MM.1S (cell line): ENCODE results near the gene SUCLA2.
"Not testable (repeated sequence)": the region's sequence is repeated elsewhere in the genome, so short reads cannot be mapped to it uniquely, and the experiment has no call there.

Experiments
- DNase-seq: peaks from one replicate; pipeline ENCODE4 v3.0.0-alpha.2; 2015
- H2AFZ ChIP-seq: fragments of 300-600 bp; sonication (generic); 2 replicates; pipeline ENCODE4 v1.6.0; 2016; ENCODE audit warnings: antibody characterized with exemption, low read length
- H3F3A ChIP-seq: fragments of 300-600 bp; sonication (generic); 2 replicates; pipeline ENCODE4 v1.6.1; 2016; ENCODE audit warnings: mild to moderate bottlenecking, antibody characterized with exemption, low read length, moderate library complexity, mixed read lengths; ENCODE audit not compliant: insufficient read depth
- H3K27ac ChIP-seq: fragments of 300-600 bp; sonication (generic); 2 replicates; pipeline ENCODE4 v1.5.1; 2016; ENCODE audit warnings: mild to moderate bottlenecking, low read length
- H3K27me3 ChIP-seq: fragments of 300-600 bp; sonication (generic); replicated peaks from 2 replicates; pipeline ENCODE4 v1.6.0; 2016; ENCODE audit warnings: low read length; ENCODE audit not compliant: insufficient read depth
- H3K36me3 ChIP-seq: fragments of 300-600 bp; sonication (generic); replicated peaks from 2 replicates; pipeline ENCODE4 v1.6.1; 2016; ENCODE audit warnings: mild to moderate bottlenecking, low read length, mixed read lengths; ENCODE audit not compliant: insufficient read depth
- H3K4me1 ChIP-seq: fragments of 300-600 bp; sonication (generic); 2 replicates; pipeline ENCODE4 v1.6.1; 2016; ENCODE audit warnings: low read length, mixed read lengths
- H3K4me2 ChIP-seq: fragments of 300-600 bp; sonication (generic); 2 replicates; pipeline ENCODE4 v1.6.0; 2016; ENCODE audit warnings: low read depth, low read length
- H3K4me3 ChIP-seq: fragments of 300-600 bp; sonication (generic); 2 replicates; pipeline ENCODE4 v1.5.1; 2016; ENCODE audit warnings: low read length, mixed read lengths
- H3K79me2 ChIP-seq: fragments of 300-600 bp; sonication (generic); 2 replicates; pipeline ENCODE4 v1.6.1; 2016; ENCODE audit warnings: mixed run types, low read length, mixed read lengths
- H3K9ac ChIP-seq: fragments of 300-600 bp; sonication (generic); 2 replicates; pipeline ENCODE4 v1.6.1; 2016; ENCODE audit warnings: low read length, mixed read lengths
- H3K9me2 ChIP-seq: fragments of 300-600 bp; sonication (generic); replicated peaks from 2 replicates; pipeline ENCODE4 v1.6.1; 2016; ENCODE audit warnings: mild to moderate bottlenecking, low read length, mixed read lengths; ENCODE audit not compliant: insufficient read depth
- H3K9me3 ChIP-seq: fragments of 300-600 bp; sonication (generic); replicated peaks from 2 replicates; pipeline ENCODE4 v1.6.1; 2016; ENCODE audit warnings: mild to moderate bottlenecking, low read length, mixed read lengths; ENCODE audit not compliant: insufficient read depth
- H4K20me1 ChIP-seq: fragments of 300-600 bp; sonication (generic); 2 replicates; pipeline ENCODE4 v1.6.1; 2016; ENCODE audit warnings: mild to moderate bottlenecking, low read length, moderate library complexity, mixed read lengths; ENCODE audit not compliant: insufficient read depth
- EZH2 ChIP-seq: fragments of 300-600 bp; sonication (generic); optimal IDR thresholded peaks from 2 replicates; pipeline ENCODE3; 2017; ENCODE audit warnings: low read depth, mild to moderate bottlenecking, antibody characterized with exemption, low read length, mixed read lengths
- EZH2phosphoT487 ChIP-seq: fragments of 300-600 bp; sonication (generic); IDR thresholded peaks from 2 replicates; pipeline ENCODE4 v1.6.1; 2018; ENCODE audit warnings: antibody characterized with exemption, low read length
- TF ChIP-seq, protein P1 (sequence below): fragments of 300-600 bp; sonication (generic); IDR thresholded peaks from 2 replicates; pipeline ENCODE4 v1.5.1; 2016; ENCODE audit warnings: antibody characterized with exemption, low read length, mixed read lengths

SUCLA2 gene

DNA sequence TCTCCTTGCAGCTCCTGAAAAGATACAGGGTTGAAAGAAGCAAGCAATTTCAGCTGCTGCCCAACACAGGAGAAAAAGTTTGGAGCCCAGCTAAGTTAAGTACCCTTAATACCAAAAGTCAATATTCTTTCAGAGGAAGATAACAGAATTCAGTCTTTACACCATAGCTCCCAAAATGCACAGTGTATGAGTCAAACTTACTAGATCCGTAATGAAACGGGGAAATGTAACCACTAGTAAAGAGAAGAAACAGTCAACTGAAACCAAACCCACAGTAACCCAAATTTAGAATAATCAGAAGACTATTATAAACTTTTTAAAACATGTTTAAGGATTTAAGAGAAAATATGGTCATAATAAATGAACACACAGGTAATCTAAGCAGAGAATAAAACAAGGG is 45.2 kb downstream of the SUCLA2 start:
- Histone ChIP-seq H3K4me1 (no peaks in the 10 kb centered on the region), H3K9me2 (no peaks in the 10 kb centered on the region), H2AFZ (no peak overlapping the region), H3K36me3 (no peaks in the 10 kb centered on the region), H3F3A (no peaks in the 10 kb centered on the region), H3K27ac (no peak overlapping the region), H3K79me2 (no peaks in the 10 kb centered on the region), H3K4me2 (no peak overlapping the region), H3K27me3 (no peaks in the 10 kb centered on the region), H4K20me1 (no peaks in the 10 kb centered on the region), H3K9me3 (no peaks in the 10 kb centered on the region), H3K4me3 (no peak overlapping the region), H3K9ac (no peak overlapping the region)
- no peak for DNase-seq
- TF ChIP-seq, protein P1, sequence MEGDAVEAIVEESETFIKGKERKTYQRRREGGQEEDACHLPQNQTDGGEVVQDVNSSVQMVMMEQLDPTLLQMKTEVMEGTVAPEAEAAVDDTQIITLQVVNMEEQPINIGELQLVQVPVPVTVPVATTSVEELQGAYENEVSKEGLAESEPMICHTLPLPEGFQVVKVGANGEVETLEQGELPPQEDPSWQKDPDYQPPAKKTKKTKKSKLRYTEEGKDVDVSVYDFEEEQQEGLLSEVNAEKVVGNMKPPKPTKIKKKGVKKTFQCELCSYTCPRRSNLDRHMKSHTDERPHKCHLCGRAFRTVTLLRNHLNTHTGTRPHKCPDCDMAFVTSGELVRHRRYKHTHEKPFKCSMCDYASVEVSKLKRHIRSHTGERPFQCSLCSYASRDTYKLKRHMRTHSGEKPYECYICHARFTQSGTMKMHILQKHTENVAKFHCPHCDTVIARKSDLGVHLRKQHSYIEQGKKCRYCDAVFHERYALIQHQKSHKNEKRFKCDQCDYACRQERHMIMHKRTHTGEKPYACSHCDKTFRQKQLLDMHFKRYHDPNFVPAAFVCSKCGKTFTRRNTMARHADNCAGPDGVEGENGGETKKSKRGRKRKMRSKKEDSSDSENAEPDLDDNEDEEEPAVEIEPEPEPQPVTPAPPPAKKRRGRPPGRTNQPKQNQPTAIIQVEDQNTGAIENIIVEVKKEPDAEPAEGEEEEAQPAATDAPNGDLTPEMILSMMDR, result no peak
- TF ChIP-seq EZH2 (no peak), EZH2phosphoT487 (no peak)

DNA sequence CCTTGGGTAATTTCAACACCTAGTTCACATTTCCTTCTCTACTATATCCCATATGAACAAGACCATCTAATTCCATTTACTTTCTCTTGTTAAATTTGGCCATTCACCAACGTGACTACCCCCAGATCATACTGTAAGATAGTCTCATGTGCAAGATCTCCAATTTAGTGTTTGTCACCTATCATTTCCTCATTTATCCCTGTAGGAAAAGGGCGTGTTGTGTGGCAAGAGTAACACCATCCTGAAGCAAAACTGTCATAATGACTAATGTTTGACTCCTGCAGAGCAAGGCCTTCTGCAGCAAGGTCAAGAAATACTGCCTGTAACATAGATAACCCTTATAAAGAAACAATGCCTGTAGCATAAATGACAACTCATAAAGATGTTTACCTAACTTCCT is 51.3 kb downstream of the SUCLA2 start:
- no peak for TF ChIP-seq EZH2
- no peak for TF ChIP-seq EZH2phosphoT487
- TF ChIP-seq, protein P1, result no peak
- Histone ChIP-seq H3K36me3 (no peaks in the 10 kb centered on the region), H3F3A (no peaks in the 10 kb centered on the region), H3K4me3 (no peak overlapping the region), H4K20me1 (no peaks in the 10 kb centered on the region), H3K27me3 (no peaks in the 10 kb centered on the region), H3K4me2 (no peak overlapping the region), H2AFZ (no peak overlapping the region), H3K9me2 (no peaks in the 10 kb centered on the region), H3K27ac (no peak overlapping the region), H3K9ac (no peak overlapping the region), H3K9me3 (no peaks in the 10 kb centered on the region), H3K4me1 (no peaks in the 10 kb centered on the region), H3K79me2 (no peaks in the 10 kb centered on the region)
- DNase-seq, result no peak

DNA sequence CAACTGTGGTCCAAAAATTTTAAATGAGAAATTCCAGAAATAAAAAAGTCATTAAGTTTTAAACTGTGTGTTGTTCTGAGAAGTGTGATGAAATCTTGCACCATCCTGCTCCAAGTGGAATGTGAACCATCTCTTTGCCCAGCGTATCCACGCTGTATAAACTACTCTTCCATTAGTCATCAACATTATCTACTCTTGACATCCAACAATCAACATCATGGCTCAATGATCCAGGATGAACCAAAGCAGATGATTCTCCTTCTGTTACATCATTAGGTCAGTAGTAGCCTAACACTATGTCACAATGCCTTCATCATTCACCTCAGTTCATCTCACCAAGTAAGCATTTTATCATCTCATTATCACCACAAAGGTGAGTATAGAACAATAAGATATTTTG is 55.3 kb downstream of the SUCLA2 start:
- Histone ChIP-seq H3K9me3 (no peaks in the 10 kb centered on the region), H4K20me1 (no peaks in the 10 kb centered on the region), H3K27ac (no peak overlapping the region), H3K27me3 (no peaks in the 10 kb centered on the region), H3K36me3 (no peaks in the 10 kb centered on the region), H3K4me1 (no peaks in the 10 kb centered on the region), H3K4me3 (no peak overlapping the region), H3F3A (no peaks in the 10 kb centered on the region), H3K9me2 (no peaks in the 10 kb centered on the region), H3K4me2 (no peak overlapping the region), H3K79me2 (no peaks in the 10 kb centered on the region), H2AFZ (no peak overlapping the region), H3K9ac (no peak overlapping the region)
- no peak for DNase-seq
- TF ChIP-seq EZH2phosphoT487 (no peak), EZH2 (no peak)
- TF ChIP-seq, protein P1, result no peak

DNA sequence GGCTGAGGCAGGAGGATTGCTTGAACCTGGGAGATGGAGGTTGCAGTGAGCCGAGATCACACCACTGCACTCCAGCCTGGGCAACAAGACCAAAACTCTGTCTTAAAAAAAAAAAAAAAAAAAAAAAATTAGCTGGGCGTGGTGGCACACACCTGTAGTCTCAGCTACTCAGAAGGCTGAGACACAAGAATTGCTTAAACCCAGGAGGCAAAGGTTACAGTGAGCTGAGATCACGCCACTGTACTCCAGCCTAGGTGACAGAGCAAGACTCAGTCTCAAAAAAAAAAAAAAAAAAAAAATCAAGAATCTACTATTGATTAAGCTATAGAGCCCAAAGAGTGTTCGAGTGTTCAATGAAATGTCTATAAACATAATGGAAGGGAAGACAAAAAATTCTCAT is 55.9 kb downstream of the SUCLA2 start:
- not testable (repeated sequence) for DNase-seq, H3K9me3 ChIP-seq, H3K27me3 ChIP-seq, H3K4me2 ChIP-seq, H3K4me3 ChIP-seq, H2AFZ ChIP-seq, H3F3A ChIP-seq, H3K9ac ChIP-seq, H3K79me2 ChIP-seq, H3K9me2 ChIP-seq, H3K4me1 ChIP-seq, H3K36me3 ChIP-seq, H3K27ac ChIP-seq, H4K20me1 ChIP-seq
